Bronchial epithelial cell (primary cell): ENCODE measurements around the gene CEP44. TPM values are rescaled to one million over a fixed set of nuclear protein-coding genes. Genes with fewer than 3 reads are reported as not detected.
"Not testable (repeated sequence)": the region's sequence is repeated elsewhere in the genome, so short reads cannot be mapped to it uniquely, and the experiment has no call there.

Experiments used
- DNase-seq: peaks from one replicate; pipeline ENCODE4 v3.0.0-alpha.2; 2010; ENCODE audit warnings: low read depth
- FAIRE-seq: peaks from 2 replicates; lab custom pipeline; 2011; peaks lifted over from hg19 to GRCh38; lab: Jason Lieb, UNC
- H3K27me3 ChIP-seq: 2 replicates; pipeline ENCODE4 v1.5.1; 2011; ENCODE audit warnings: low read length; ENCODE audit not compliant: control insufficient read depth, insufficient read depth
- H3K36me3 ChIP-seq: 2 replicates; pipeline ENCODE4 v1.5.1; 2011; ENCODE audit warnings: low read length; ENCODE audit not compliant: control insufficient read depth, insufficient read depth
- H3K4me3 ChIP-seq: 2 replicates; pipeline ENCODE4 v1.5.1; 2011; ENCODE audit warnings: mild to moderate bottlenecking, low read depth, low read length, control low read depth
- total RNA-seq: library from RNA; depleted of rRNA; stranded (reverse); fragments of >200 nt; gene quantifications from 2 replicates; pipeline ENCODE4 v1.2.1, GENCODE V29; 2014
- TF ChIP-seq, protein P1 (sequence below): IDR thresholded peaks from 2 replicates; pipeline ENCODE4 v1.5.1; 2011; ENCODE audit warnings: mild to moderate bottlenecking, moderate library complexity, low read length, control low read depth, inconsistent platforms; ENCODE audit not compliant: insufficient read depth, severe bottlenecking

The CEP44 gene
- total RNA-seq, 1 donor from 2014 or later = 16.8 TPM

GRCh38 chr4:174286870-174287269 is 3.2 kb downstream of the CEP44 start:
- Histone ChIP-seq H3K36me3 (peaks cover 2% of the 10 kb centered on the region), H3K4me3 (no peak overlapping the region), H3K27me3 (no peaks in the 10 kb centered on the region)
- DNase-seq (no peak), FAIRE-seq (no peak)
- TF ChIP-seq, protein P1, sequence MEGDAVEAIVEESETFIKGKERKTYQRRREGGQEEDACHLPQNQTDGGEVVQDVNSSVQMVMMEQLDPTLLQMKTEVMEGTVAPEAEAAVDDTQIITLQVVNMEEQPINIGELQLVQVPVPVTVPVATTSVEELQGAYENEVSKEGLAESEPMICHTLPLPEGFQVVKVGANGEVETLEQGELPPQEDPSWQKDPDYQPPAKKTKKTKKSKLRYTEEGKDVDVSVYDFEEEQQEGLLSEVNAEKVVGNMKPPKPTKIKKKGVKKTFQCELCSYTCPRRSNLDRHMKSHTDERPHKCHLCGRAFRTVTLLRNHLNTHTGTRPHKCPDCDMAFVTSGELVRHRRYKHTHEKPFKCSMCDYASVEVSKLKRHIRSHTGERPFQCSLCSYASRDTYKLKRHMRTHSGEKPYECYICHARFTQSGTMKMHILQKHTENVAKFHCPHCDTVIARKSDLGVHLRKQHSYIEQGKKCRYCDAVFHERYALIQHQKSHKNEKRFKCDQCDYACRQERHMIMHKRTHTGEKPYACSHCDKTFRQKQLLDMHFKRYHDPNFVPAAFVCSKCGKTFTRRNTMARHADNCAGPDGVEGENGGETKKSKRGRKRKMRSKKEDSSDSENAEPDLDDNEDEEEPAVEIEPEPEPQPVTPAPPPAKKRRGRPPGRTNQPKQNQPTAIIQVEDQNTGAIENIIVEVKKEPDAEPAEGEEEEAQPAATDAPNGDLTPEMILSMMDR = no peak

GRCh38 chr4:174292473-174292872 is 8.8 kb downstream of the CEP44 start:
- Histone ChIP-seq H3K36me3 (peaks cover 3% of the 10 kb centered on the region), H3K4me3 (no peak overlapping the region), H3K27me3 (no peaks in the 10 kb centered on the region)
- TF ChIP-seq, protein P1 = no peak
- DNase-seq (no peak), FAIRE-seq (no peak)

DNA sequence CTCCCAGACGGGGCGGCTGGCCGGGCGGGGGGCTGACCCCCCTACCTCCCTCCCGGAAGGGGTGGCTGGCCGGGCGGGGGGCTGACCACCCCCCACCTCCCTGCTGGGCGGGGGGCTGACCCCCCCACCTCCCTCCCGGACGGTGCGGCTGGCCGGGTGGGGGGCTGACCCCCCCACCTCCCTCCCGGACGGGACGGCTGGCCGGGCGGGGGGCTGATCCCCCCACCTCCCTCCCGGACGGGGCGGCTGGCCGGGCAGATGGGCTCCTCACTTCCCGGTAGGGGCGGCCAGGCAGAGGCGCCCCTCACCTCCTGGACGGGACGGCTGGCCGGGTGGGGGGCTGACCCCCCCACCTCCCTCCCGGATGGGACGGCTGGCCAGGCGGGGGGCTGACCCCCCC is 10.9 kb downstream of the CEP44 start:
- not testable (repeated sequence) for FAIRE-seq, H3K27me3 ChIP-seq

DNA sequence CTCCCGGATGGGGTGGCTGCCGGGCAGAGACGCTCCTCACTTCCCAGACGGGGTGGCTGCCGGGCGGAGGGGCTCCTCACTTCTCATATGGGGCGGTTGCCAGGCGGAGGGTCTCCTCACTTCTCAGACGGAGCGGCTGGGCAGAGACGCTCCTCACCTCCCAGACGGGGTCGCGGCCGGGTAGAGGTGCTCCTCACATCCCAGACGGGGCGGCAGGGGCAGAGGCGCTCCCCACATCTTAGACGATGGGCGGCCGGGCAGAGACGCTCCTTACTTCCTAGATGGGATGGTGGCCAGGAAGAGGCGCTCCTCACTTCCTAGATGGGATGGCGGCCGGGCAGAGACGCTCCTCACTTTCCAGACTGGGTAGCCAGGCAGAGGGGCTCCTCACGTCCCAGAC is 11.4 kb downstream of the CEP44 start:
- H3K36me3 ChIP-seq, DNase-seq, H3K27me3 ChIP-seq, FAIRE-seq, H3K4me3 ChIP-seq: not testable (repeated sequence)

More for the DNA sequence above, 10.9 kb downstream of the CEP44 start:
- not testable (repeated sequence) for H3K4me3 ChIP-seq, H3K36me3 ChIP-seq, DNase-seq

GRCh38 chr4:174303687-174304086 is 20.0 kb downstream of the CEP44 start:
- Histone ChIP-seq H3K27me3 (no peaks in the 10 kb centered on the region), H3K36me3 (no peaks in the 10 kb centered on the region), H3K4me3 (no peak overlapping the region)
- FAIRE-seq = no peak
- DNase-seq = no peak
- TF ChIP-seq, protein P1 = no peak

- FAIRE-seq = no peak
Measured at GRCh38 chr4:174304664-174305063, 21.0 kb downstream of the CEP44 start.

DNA sequence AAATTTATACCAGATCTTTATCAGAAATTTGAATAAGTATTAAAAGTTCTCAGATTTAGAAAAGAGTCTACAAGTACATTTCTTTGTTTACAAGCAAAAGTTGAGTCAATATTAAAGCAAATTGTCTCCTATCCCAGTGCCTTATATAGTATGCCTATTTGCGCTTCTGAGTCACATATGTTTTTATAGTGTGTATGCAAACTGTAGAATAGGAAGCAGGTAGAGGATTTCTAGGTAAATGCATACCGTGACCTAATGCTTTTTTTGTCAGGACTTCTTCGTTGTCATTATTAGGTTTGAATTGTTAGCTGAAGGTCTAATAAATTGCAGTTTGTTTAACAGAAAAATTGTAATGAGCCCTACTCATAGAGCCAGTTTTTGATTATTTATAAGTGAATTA is 22.2 kb downstream of the CEP44 start:
- DNase-seq = no peak
- Histone ChIP-seq H3K36me3 (no peaks in the 10 kb centered on the region), H3K4me3 (no peak overlapping the region), H3K27me3 (no peaks in the 10 kb centered on the region)
- TF ChIP-seq, protein P1 = no peak
- no peak for FAIRE-seq

More at GRCh38 chr4:174304664-174305063, 21.0 kb downstream of the CEP44 start:
- H3K4me3 ChIP-seq = no peak overlapping the region
- no peak for DNase-seq
- no peaks in the 10 kb centered on the region for H3K27me3 ChIP-seq
- no peaks in the 10 kb centered on the region for H3K36me3 ChIP-seq
- TF ChIP-seq, protein P1 = no peak
